Stimulated activated CD4-positive, alpha-beta T cell treated with anti-CD3 and anti-CD28 coated beads, Interleukin-15, amount 100 ng/mL, for 24 hours (primary cell): ENCODE measurements around the gene SOBP.

Experiments
- DNase-seq: peaks from one replicate; pipeline ENCODE4 v3.0.0-alpha.2; 2020

SOBP gene

GRCh38 chr6:107666981-107667601 is 177.2 kb downstream of the SOBP start:
- no peak for DNase-seq

DNA sequence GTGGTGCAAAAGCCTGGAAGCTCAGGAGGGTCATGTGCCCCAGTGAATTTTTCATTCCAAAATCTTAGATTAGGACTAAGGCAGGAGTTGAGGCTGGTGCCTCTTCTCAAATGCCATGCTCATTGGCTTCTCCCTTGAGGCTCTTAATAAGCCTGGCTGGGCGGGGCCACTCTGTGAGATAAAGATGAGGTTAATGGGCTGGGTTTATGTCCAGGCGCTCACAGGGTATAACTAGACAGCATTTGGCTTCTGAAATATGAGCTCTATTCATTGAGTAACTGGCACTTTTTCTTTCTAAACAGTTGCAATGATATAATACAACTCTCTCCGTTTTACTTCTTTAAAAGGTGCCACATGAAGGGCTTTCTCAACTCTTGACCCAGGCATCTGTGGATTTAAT is 177.9 kb downstream of the SOBP start:
- no peak for DNase-seq

- DNase-seq, result peak; percentile 53
These were observed 179.0 kb downstream of the SOBP start for GRCh38 chr6:107668743-107669474.

- peak; percentile 33 for DNase-seq
These were observed 180.9 kb downstream of the SOBP start for GRCh38 chr6:107670792-107671199.

DNA sequence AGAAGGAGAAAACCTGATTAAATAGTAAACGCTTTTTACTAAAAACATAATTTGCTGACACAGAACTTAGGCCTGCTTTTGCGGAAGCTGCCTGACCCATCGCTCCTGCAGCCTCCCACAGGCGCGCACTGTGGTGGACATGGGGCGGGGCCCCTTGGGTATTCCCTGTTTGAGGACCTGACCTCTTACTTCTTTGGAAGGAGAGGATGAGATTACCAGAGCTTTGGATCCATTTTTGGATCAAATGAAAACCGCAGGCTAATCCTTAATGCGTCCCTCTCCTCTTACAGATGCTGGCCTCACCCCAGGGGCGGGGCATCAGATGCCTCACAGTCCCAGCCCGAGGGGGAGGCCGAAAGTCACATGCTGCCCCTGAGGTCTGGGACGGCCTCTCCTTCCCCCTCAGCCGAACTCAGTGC is 183.2 kb downstream of the SOBP start:
- DNase-seq, result no peak

DNA sequence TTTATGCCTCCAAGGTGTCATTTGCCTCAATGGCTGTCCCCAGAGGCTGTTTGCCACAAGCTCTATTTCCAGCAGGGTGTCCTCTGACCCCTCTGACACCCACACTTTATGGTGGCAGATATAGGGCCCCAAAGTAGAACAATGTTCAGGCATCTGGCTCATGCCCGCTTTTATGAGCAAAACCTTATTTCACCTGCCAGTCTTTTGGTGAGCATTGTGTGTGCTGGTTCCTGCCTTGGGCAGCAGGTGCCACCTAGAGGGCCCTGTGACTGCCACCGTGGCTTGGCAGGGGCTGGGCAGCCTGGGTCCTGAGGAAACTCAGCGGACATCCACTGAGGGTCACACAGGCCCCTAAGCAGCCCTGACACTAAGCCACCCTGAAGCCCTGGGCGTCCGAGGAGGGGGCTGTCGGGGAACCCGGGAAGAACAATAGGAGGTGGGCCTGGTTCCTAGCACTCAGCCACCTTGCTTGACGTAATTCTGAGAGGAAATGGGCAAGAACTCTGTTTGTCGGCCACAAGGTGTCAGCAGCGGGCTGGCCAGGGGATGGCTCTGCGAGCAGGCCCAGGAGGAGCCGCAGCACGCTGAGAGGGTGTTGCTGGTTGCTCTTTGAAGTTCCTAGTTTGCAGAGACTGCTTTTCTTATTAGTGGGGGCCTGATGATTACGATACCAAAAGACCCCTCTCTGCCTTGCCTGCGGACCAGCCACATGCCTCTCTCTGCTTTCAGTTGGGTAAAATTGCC is 185.2 kb downstream of the SOBP start:
- peak; percentile 91 for DNase-seq

DNA sequence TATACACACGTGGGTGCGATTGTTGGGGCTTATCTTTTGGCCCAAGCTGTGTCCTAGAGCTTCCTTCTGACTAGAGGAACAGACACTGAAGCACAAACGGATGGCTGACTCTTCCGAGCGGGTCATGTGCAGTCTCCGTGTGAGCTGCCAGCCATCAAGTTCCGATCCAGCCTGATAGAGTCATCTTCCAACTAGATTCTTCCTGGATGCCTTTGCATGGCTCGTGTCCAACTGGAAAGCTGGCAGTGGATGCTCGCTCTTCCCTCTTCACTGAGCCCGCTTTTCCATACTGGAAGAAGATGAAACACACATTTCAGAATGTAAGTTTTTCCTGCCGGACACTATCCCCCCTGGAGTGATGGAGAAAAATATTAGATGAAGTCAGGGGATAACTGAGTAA is 186.1 kb downstream of the SOBP start:
- no peak for DNase-seq

DNA sequence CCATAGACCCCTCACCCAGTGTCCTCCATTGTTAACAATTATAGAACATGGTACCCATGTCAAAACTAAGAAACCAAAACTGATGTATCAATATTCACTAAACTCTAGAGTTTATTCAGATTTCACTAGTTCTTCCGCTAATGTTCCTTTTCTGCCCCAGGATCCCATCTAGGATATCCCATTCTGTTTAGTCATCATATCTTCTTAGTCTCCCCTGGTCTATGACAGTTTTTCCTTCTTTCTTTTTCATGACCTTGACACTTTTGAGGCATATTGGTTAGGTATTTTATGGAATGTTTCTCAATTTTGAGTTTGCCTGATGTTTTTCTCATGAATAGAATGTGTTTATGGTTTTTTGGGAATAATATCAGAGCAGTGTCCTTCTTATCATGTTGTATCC is 187.5 kb downstream of the SOBP start:
- no peak for DNase-seq

DNA sequence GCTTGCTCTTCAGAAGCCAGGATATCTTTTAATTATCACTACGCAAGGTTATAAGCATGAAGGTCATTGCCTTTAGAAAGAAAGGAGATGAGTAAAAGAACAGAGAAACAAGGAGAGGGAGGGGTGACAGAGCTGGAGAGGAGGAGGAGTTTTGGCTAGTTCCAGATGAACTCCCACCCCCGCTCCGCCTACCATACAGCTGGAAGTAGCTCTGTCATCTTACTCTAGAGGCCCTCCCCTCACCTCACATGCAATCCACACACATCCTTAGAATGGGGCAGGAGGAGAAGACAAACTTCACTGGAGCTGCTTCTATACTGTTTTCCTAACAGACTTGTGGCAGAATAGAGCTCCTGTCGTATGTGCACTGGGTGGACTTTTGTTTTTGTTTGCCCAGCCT is 189.5 kb downstream of the SOBP start:
- DNase-seq, result no peak

DNA sequence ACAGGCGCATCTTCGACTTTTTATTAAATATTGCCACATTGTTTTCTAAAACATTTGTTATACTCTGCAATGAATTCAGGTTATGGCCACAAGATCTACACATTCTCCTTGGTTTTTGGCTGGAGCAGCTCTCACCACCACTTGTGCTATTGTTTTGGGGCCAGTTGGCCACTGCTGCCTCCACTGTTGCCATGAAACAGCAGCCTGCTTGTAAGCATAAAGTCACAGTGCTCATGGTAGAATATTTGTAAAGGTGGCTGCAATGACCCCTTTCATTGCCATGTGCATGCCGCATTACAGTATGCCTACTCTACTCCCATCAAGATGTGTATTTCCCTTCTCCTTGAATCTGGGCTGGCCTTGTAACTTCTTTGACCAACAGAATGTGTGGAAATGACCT is 192.8 kb downstream of the SOBP start:
- DNase-seq, result no peak

- DNase-seq, result no peak
These were observed 193.3 kb downstream of the SOBP start for GRCh38 chr6:107683183-107683582.

DNA sequence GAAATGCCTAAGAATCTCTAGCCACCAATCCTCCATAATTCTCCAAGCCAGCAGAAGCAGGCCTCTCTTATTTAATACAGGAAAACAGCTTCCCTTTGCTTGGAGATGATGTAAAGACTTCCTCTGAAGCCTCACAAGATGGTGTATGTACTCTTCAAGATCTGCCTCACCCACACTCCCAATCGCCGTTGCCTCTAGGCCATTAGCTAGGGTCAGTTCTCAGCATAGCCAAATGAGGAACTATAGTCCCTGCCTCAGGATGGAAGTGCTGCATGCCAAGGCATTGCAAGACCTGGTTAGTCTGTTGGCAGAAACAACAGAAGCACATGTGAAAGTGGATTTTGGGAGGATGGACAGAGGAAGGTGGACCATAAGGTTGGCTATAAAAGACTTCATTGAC is 195.1 kb downstream of the SOBP start:
- DNase-seq, result no peak

DNA sequence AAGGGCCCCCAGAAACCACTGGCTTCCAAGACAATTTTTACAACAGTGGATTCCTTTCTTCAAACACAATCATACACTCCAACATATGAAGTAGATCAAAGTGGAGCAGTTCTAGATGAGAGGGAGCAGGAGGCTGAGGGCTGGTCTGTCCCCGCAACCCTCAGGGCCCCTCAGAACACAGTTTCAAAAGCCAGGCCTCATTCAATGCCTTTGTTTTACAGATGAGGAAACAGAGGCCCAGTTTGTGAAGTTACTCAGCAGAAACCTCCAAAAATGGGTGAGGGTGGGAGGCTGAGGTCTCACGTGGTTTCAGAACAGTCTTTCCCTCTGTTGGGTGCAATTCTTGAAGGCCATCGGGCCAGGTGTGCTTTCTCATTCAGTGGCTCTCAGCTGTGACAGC is 199.3 kb downstream of the SOBP start:
- no peak for DNase-seq

GRCh38 chr6:107689951-107690642 is 200.2 kb downstream of the SOBP start:
- no peak for DNase-seq

DNA sequence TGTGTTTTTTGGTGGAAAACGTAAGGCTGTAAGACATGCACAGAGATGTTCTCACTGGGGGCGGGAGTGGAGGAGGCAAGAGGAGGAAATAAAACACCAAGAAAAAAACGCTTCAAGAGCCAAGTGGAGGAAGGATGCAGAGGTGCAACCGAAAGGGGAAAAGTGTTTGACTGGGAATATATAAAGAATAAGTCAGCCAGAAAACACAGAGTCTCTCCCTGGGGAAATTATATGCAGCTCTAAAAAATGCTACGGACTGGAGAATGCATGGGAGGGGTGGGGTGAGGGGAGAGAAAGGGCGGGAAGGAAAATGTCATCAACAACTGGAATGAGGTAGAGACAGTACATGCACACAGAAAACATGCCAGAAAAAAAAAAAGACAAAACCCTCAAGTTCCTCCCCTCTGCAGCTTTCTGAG is 200.7 kb downstream of the SOBP start:
- no peak for DNase-seq

GRCh38 chr6:107691062-107691751 is 201.3 kb downstream of the SOBP start:
- no peak for DNase-seq

GRCh38 chr6:107692351-107692750 is 202.4 kb downstream of the SOBP start:
- DNase-seq, result no peak

GRCh38 chr6:107695061-107695720 is 205.3 kb downstream of the SOBP start:
- DNase-seq, result no peak

- no peak for DNase-seq
These were observed 207.8 kb downstream of the SOBP start for GRCh38 chr6:107697682-107698081.

DNA sequence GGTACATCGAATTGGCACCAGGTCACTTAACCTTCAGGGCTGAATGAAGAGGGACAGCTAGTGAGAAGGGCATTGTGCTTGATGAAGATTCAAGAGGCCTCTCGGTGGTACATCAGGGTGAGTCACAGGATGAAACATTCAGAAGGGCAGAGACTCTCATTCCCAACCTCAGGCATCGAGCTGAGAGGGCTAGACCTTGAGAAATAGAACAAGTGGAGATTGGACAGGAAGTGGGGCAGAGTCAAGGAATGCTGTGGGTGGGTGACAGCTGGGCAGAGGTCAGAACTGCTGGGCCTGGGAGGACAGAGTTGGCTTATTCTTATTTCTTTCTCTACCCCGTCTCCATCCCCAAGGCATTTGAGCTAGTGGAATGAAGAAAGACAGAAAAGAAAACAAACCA is 208.2 kb downstream of the SOBP start:
- DNase-seq, result no peak

DNA sequence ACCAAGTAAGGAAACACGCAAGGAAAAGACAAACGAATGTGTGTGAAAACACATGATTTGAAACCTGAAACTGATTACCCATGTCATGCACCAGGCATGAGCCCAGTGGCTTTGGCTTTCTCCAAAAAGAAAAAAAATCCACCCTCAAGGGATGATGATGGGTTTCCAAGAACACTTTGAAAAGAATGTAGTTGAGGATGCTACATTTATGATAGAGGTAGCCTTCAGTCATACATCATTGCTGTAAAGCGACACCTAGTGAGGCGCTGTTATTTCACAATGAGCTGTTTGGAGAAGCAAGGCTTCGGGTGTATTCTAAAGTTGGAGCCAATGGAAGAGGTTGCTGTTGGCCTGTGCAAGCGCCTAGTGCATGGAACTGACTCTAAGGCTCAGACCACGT is 209.3 kb downstream of the SOBP start:
- no peak for DNase-seq

DNA sequence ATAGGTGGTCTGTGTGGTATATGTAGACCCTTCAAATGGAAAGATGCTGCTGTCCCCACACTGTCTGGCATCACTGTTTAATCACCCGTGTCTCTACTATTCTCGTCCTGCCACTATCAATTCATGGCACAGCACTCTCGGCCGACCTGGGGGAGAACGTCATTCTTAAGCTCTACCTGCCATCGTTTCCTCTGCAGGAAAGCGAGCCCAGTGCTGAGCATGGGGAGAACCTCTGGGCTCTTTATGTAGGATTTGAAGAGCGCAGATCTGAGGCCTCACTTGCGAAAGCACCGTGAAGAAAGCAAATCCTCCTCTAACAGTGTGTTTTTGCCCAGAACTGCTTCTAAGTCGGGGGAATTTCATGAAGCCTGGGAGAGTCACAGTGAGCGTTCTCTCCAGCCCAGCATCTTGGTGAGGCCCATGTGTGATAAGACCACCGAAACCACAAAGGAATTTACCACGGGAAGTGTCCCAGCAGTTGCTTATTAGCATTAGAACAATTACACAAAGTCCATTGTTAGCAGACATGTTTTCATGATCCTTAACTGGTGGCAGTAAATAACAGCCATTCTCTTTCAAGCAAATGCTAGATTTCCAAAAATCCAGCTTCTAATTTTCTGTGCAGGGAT is 209.9 kb downstream of the SOBP start:
- no peak for DNase-seq
